Omental fat pad (tissue), 4 donors: ENCODE measurements around the gene EDN2. TPM values are rescaled to one million over a fixed set of nuclear protein-coding genes. Genes with fewer than 3 reads are reported as not detected.

Source experiments
- ATAC-seq: fragments of 150-250 bp; one replicate; pipeline ENCODE4 v1.9.1; 2016; ENCODE audit warnings: mild to moderate bottlenecking, moderate library complexity; ENCODE audit not compliant: low FRiP score
- DNase-seq: peaks from one replicate; pipeline ENCODE4 v3.0.0-alpha.2; 2019; ENCODE audit warnings: low spot score
- total RNA-seq, 4 donors: library from RNA; depleted of rRNA; stranded (reverse); fragments of >200 nt; gene quantifications; one replicate each; pipeline ENCODE4 v1.1.0, GENCODE V29; 2016
- TF ChIP-seq, protein P1 (sequence below), 3 donors: fragments of 450-650 bp; IDR thresholded peaks; one replicate each; pipeline ENCODE4 v1.5.1; 2016 to 2017; ENCODE audit warnings: antibody characterized with exemption in 3 of 3, mild to moderate bottlenecking in 3 of 3, moderate library complexity in 2 of 3

The EDN2 gene
- total RNA-seq, 4 donors from 2014 or later, result not detected

DNA sequence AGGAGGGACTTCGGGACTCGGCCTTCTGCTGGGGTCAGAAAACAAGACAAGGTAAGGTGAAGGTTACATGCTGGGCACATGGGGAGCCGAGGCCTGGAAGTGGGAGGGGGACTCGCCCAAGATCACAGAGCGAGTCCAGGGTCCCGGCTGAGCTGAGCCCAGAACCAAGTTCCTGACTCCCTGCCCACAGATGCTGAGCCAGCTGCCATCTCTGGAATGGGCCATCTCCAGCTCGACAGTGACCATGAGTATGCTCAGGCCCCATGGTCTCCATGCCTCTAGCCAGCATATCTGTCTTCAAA is 26.7 kb upstream of the EDN2 start:
- DNase-seq (no peak), ATAC-seq (no peak)
- TF ChIP-seq, protein P1, sequence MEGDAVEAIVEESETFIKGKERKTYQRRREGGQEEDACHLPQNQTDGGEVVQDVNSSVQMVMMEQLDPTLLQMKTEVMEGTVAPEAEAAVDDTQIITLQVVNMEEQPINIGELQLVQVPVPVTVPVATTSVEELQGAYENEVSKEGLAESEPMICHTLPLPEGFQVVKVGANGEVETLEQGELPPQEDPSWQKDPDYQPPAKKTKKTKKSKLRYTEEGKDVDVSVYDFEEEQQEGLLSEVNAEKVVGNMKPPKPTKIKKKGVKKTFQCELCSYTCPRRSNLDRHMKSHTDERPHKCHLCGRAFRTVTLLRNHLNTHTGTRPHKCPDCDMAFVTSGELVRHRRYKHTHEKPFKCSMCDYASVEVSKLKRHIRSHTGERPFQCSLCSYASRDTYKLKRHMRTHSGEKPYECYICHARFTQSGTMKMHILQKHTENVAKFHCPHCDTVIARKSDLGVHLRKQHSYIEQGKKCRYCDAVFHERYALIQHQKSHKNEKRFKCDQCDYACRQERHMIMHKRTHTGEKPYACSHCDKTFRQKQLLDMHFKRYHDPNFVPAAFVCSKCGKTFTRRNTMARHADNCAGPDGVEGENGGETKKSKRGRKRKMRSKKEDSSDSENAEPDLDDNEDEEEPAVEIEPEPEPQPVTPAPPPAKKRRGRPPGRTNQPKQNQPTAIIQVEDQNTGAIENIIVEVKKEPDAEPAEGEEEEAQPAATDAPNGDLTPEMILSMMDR (IDR thresholded peaks at IDR 0.05), result no peak

DNA sequence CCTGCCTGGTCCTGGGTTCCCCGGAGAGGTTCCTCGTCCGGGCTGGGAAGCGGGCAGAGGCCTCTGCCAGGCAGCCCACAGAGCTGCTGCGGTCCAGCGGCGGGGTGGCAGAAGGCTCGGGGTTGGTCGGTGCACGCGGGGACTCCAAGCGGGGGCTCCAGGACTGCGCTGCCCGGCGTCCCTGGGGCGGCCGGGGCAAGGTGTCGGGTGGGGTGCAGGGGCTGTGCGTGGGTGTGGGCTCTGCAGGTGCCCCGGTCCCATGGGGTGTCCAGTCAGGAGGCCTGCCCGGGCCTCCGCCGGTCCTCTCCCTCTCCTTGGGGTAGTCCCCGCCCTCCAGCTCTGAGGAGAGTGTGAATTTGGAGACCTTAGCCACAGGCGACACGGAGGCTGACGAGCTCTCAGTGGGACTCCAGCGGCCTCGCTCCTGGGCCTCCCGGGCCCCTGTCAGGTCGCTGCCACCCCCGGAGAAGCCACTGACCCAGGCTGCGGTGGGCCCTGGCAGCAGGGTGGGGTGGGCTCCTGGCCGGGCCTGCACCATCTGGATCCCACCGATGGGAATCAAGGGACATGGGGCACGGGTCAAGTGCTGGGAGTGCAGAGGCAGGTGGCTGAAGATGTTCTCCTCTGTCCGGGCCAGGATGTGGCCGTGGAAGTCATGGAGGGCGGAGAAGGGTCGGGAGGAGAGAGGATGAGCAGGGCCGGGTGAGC is 26.2 kb upstream of the EDN2 start:
- no peak for ATAC-seq
- no peak for DNase-seq
- TF ChIP-seq, protein P1 (IDR thresholded peaks at IDR 0.05), result no peak

DNA sequence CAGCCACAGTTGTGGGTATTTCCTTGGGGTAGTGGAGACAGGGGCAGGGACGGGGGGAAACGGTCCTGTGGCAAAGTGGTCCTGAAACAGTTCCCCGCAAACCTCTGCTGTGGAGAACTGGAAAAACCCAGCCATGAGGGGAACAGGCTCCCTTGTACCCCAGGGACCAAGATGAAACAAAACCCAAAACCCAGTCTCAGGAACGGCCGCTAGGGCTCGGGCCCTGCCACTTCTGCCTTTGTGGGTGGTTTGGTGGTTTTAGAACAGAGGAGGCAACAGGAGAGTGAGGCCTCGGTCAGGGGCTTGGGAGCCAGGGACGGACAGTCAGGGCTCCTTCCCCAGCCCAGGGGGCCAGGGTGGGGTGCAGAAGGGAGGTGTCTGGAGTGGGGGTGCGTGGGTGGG is 24.8 kb upstream of the EDN2 start:
- TF ChIP-seq, protein P1 (IDR thresholded peaks at IDR 0.05), result no peak
- DNase-seq (no peak), ATAC-seq (no peak)

DNA sequence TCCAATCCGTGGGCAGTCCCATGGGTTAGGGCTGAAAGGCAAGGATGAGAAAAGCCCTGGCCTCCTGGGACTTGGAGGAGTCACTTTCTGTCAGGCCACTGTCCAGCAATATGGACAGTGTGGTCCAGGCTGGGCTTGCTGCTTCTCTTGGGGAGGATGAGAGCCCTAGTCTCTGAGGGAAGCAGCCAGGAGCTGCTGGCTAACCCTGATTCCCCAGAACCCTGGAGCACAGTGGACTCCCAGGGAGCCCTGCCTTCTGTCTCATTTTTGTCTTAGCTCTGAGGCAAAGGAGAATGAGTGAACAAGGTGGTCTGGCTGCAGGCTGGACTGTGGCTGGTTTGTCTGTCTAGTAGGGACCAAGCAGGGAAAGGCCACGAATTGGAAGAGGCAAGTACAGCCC is 23.8 kb upstream of the EDN2 start:
- TF ChIP-seq, protein P1 (IDR thresholded peaks at IDR 0.05), result no peak
- DNase-seq (no peak), ATAC-seq (no peak)

DNA sequence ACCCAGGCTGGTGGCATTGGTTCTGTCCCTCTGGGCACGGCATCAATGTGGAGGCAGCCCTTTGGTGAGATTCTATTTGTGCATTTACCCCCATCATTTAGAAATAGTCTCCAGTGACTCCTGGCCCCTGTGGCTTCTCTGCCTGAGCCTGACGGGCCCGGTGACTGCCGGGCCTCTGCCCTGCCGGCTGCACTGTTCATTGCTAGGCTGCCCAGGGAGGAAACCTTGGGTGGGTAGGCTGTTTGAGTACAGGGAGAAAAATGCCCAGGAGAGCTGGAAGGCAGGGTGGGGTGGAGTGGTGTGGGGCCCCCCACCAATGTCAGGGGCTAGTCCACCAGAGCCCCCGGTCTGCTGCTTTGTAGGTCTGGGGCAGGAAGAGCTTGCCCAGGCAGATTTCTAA is 23.4 kb upstream of the EDN2 start:
- no peak for DNase-seq
- ATAC-seq, result no peak
- TF ChIP-seq, protein P1 (IDR thresholded peaks at IDR 0.05), result no peak

DNA sequence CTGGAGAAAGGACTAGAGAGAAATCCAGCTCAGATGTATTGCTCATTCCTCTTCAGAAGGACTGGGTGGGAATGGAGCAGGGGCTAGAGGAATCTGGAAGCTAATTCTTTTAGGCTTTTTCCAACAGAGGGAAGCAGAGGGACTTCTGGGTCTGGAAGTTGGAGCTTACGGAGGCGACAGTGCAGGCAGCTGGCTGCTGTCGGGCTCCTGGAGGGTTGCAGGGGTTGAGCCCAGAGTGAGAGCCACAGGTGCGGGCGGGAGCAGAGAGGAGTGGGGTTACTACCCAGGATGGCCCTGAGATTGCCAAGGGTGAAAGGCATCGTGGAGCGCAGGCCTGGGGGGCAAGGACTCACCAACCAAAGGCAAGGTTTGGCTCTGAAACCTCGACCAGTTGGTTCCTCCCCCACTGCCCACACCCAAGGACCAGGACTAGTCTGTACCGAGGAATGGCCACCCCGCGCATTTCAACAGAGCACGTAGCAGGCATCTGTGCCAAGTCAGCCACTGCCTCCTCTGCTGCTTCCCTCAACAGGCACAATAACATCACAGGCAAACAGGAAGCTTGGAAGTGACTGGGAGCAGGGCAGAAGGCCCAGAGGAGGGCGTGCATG is 22.7 kb upstream of the EDN2 start:
- ATAC-seq (no peak), DNase-seq (no peak)
- TF ChIP-seq, protein P1 (IDR thresholded peaks at IDR 0.05), result no peak
